NCI-H146 (cell line): ENCODE measurements around the gene DRD3.

Experiments used
- DNase-seq: peaks from one replicate; lab custom pipeline; 2025; lab: John Stamatoyannopoulos, UW

Gene DRD3

GRCh38 chr3:114178770-114179368, at the start of gene DRD3:
DRD3 (minus strand) TSS chr3:114179052; CDS start chr3:114171992, 7,060 bp downstream.
- no peak for DNase-seq

- no peak for DNase-seq
Measured at GRCh38 chr3:114227076-114227475, 48.2 kb upstream of the DRD3 start.

GRCh38 chr3:114226313-114226712, 47.5 kb upstream of the DRD3 start:
- no peak for DNase-seq

DNA sequence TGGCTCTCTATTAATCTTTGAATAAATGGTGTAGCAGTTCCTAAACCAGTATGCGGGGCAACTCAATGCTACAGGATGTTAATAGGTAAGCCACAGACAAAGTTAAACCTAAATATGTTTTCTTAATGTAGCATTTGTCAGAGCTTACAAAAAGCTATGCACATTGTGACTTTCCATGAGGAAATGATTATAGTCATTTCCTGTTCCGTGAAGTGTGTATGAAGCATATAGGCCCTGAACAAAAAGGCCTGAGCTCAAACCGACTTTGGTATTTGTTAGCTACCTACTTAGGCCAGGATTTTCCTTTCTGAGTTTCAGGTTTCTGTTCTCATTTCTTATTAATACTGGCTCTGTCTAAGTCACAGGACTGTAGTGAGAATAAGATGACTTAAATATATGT, 44.3 kb upstream of the DRD3 start:
- no peak for DNase-seq

DNA sequence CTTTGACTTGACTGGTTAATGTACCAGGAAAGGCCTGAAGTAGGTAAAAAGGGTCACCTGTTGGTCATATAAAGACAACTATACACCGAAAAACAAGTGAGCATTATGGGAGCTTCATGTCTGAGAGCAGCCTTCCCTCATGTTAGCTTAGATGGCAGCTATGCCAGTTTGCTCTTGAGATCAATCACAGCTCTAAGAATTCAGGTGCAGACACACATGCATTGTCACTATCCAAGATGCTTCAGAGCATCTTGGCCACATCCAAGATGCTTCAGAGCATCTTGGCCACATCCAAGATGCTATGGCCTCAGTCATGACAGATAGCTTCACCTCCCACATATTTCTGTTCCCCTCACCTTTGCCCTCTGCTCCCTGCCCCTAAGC, 43.0 kb upstream of the DRD3 start:
- no peak for DNase-seq

- no peak for DNase-seq
Measured at GRCh38 chr3:114221165-114221880, 42.5 kb upstream of the DRD3 start.

GRCh38 chr3:114219741-114220140, 40.9 kb upstream of the DRD3 start:
- DNase-seq = no peak

DNA sequence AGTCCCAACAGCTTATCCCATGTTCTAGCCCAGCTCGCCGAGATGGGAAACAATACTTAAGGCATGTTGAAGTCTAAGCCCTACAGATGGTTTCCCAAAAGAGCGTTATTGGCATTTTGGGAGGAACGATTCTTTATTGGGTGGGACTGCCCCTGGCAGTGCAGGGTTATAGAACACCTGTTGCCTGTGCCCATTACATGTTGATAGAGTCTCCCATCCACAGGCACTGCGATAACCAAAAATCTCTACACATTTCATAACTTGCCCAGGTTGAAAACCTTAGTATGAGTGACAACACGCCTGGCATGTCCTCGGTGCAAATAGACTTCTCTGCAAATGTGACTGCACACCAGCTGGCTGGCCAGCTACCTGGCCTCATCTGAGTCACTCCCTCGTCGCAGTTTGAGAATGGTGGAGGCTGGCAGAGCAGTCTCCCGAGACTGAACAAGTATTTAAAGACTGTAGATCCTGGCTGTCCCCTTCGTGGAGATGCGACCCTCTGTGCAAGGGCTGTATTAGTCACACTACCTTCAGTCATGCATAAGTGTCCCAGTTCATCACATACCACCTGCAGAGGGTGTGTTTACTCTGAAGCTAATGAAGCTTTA, 39.8 kb upstream of the DRD3 start:
- no peak for DNase-seq

- DNase-seq = no peak
Measured at GRCh38 chr3:114218006-114218405, 39.2 kb upstream of the DRD3 start.

DNA sequence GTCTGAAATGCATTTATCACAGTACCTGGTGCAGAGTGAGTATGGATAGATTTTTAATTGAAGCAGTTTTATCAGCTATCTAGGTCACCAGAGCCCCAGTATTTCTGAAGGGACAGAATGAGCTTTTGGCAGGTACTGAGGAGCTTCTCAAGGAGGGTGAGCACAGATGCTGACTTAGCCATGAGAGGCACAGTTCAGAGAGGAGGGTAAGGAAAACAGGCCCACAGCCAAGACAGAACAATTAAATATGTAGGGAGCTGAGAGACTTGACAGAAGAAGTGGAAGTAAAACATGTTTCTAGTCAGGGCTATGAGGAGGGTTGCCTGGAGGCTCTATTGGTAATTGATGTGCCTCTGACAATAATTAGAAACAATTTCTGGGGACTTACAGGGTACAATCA, 38.4 kb upstream of the DRD3 start:
- no peak for DNase-seq

DNA sequence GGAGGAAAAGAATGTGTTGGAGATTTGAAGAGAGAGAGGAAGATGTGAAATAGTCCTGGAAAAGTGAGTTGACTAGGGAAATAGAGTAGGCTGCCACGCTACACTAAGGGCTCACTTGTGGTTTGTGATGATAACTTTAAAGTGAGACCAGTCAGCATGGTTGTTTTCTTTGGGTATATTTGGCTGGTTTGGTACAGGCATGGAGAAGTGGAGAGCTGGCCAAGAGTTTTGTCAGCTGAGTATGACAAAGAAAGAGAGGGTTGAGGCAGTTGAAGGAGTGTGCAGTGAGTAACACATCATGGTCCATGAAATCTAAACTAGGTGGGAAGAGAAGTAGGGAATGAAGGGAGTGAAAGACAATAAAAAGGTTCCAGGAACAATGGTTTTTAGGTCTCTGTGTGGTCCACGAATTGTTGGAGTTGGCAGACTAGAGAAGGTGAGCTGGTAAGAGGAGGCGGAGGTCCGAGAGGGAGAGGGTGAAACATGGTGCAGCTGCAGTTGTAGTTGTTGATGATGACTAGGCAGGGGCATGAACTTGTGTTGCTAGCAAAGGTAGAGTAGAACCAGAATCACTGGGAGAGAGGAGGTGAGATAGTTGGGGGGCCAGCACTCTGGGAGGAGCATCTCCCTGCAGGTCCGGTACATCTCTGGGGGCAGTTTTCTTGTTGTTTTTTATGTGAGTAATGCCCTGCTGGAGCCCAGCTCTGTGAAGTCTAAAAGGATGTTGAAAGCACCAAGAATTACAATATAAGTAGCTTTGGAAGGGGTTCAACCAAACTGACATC, 37.5 kb upstream of the DRD3 start:
- DNase-seq = no peak

- peak; percentile 61 for DNase-seq
Measured at GRCh38 chr3:114214542-114215341, 35.9 kb upstream of the DRD3 start.

DNA sequence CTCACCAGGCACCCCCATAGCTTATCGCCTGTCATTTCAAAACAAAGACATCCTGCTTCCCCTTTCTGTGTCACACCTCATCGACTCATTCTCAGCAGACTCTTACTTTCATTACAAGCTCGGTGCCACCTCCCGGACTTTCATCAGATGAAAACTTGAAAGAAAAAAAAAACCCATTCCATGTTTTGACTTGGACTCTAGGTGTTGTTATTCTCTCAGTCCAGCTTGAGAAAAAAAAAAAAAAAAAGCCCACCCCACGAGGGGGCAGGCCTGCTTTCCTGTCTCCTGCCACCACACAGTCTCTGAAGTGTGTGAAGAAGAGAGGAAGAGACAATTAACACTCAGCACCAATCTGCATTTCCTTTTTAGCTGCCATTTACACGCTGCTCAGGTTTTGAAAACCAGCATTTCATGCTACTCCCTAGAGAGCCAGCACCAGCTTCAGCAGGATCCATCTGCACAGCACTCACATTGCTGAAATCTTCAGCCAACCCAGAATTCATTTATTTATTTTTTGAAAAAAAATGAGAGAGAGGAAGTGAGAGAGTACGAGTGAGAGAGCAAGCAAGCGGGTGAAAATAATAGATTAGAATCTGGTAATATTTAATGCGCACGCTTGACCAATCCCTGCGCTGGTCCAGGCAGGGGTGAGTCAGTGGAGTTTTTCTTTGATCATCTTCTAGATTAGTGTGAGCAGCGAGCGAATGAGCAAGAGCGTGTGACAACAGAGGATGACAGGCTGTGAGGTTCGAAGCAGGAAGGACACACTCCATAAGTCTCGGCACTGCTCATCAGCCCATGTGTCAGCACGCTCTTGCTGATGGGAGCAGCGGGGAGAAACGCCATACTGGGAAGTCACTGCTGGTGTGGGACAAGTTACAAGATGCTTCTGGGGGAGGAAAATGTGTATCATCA, 35.0 kb upstream of the DRD3 start:
- peak; percentile 71 for DNase-seq

DNA sequence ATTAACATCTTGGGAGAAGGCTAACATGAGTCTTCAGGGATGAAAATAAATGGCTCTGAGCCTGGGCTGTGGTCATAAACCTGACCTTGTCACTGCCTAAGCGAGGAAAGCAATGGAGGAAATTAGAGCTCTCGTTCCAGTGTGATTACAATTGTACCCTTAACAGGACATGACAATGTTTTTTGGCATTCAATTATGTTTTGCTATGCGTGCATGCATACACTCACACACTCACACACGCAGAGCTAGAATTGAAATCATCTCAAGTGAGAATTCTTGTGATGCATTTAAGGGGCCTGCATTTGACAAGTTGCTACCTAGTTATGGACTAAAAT, 34.4 kb upstream of the DRD3 start:
- DNase-seq = no peak

DNA sequence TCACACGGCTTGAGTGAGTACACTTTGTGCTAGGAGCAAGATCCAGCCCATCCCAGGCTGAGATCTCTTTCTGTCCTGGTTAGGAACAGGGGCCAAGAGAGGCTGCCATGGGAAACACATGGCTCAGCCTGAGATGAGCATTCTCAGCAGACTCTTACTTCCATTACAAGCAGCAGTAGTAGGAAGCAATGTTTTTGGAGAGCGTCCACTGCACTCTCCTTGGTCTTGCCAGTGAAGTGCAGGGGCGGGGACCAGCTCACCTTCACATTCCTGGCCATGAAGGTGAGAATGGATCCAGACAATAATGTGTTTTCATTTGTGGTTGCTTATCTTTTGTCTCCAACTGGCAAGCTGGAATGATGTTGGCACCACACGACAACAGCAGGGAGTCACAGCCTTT, 33.8 kb upstream of the DRD3 start:
- peak; percentile 20 for DNase-seq

GRCh38 chr3:114207768-114208167, 28.9 kb upstream of the DRD3 start:
- no peak for DNase-seq

DNA sequence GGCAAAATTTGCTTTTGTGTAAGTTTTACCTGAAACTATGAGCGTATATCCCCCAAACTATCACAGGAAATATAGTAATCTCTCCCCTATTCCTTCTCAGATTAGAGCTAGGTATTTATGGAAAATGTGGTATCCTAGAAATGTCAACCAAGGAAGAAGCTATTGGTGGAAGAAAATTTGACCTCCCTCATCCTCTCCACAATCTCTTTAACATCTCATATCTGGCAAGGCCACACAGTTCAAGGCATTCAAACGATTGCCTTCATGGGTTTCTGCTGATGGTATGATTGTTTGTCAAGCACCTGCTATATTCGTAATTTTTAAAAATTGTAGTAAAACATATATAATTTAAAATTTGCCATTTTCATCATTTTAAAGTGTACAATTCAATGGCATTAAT, 27.5 kb upstream of the DRD3 start:
- DNase-seq = no peak

DNA sequence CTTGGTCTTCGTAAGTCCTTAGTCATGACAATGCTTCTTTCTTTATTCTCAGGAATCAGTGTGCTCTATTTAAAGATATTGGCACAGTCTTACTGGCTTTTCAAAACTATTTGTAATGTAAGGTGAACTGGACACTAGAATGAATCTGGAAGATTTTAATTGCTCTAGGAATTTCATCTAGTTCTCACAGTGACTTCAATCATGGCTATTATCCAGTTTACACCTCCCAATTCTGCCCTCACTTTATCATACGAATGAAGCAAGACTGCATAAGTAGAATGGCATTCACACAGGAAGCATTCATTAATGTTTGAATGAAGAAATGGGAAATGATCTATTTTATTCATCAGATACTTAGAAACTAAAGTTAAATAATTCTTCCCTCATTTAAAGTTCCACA, 26.7 kb upstream of the DRD3 start:
- no peak for DNase-seq

GRCh38 chr3:114194750-114195149, 15.9 kb upstream of the DRD3 start:
- no peak for DNase-seq

- DNase-seq = no peak
Measured at GRCh38 chr3:114192136-114192535, 13.3 kb upstream of the DRD3 start.

DNA sequence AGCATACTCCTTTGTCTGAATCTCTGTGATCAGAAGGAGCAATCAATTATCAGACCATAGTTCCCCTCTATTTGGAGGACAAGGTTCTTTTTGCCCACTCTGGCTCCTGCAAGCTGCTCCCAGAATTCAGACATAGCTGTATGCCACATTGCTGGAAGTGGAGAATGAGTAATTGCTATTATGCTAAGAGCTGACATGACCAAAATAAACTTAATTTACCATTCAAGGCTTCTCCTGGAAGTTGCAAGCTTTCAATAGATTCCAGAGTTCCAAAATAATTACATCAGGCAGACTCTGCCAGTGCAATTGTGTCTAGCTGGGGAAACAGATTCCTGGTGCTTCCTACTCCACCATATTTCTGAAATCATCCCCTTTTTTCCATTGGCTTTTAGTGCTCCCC, 7.6 kb upstream of the DRD3 start:
- no peak for DNase-seq
